NCI-H2227 (cell line): ENCODE measurements around the gene GLG1.
A peak's percentile ranks its signal among the peaks of the same experiment; 100 is the strongest.

Experiments
- DNase-seq: peaks from one replicate; lab custom pipeline; 2025; ENCODE audit not compliant: unreplicated experiment; lab: John Stamatoyannopoulos, UW

Gene GLG1

GRCh38 chr16:74611721-74612120 lies 4.8 kb upstream of the GLG1 start:
- DNase-seq, result no peak

GRCh38 chr16:74608944-74609343 lies 2.0 kb upstream of the GLG1 start:
- DNase-seq, result no peak

DNA sequence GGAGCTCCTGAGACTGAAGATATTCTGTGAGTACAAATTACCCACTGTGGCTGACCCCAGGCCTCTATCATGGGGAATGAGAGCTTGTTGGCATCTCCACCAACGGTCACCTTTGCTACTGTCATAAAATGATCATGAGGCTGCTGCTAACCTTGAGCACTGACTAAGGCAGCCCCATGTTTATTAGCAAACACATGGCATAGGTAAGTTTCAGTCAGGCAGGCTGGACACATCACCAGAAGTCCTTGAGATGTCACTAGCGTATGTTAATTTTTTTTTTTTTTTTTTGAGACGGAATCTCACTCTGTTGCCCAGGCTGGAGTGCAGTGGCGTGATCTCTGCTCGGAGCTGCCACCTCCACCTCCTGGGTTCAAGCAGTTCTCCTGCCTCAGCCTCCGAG lies 1.5 kb upstream of the GLG1 start:
- no peak for DNase-seq

DNA sequence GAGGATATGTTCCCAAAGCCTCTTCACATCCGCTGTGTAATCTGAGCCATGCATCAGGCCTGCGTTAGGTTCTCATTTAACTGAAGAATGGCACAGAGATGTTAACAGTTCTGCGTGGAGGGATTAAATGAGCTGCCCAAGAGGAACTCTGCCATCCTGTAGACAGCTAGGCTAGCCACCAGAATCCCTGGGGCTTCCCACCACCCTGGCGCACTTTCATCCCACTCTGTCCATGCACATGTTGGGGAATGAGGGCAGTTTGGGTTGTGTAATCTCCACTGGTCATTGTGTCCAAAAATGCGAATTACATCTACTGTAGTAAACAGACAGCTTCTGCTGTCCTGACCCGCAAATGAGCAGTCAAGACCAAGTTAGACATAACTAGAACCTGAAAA lies 1.0 kb upstream of the GLG1 start:
- DNase-seq, result peak; percentile 2

DNA sequence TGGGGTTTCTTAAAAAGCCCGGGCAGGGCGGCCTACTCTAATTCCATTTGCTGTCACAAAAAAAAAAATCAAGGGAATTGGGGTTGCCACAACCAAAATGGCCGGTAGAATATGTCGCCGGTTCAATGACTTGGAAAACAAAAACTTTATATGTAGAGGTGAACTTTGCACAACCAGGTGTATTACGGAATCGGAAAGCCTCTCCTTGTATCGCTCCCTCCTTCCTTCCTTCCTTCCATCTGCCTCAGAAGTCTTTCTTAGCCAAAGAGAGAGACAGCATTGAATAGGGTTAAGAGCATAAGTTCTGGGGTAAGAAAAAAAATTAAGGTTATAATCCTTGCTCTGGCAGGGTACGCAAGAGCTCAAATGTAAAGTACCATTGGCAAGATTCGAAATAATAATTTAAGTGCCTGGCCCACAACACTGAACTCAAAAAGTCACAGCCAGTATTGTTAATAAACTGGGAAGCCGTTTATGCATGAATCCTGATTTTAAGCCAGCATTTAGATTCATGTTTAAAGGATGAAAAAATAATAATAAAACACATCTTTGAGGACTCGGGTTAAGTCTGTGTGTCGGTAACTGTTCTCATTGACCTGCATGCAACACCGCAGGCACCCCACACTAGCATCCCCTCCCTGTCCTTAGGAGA lies 522 bp upstream of the GLG1 start:
- DNase-seq, result no peak

- DNase-seq, result no peak
Observed at GRCh38 chr16:74605746-74606520, 981 bp downstream of the GLG1 start.

GRCh38 chr16:74605332-74605731 lies 1.6 kb downstream of the GLG1 start:
- DNase-seq, result no peak

- no peak for DNase-seq
Observed at GRCh38 chr16:74603848-74604247, 3.1 kb downstream of the GLG1 start.

DNA sequence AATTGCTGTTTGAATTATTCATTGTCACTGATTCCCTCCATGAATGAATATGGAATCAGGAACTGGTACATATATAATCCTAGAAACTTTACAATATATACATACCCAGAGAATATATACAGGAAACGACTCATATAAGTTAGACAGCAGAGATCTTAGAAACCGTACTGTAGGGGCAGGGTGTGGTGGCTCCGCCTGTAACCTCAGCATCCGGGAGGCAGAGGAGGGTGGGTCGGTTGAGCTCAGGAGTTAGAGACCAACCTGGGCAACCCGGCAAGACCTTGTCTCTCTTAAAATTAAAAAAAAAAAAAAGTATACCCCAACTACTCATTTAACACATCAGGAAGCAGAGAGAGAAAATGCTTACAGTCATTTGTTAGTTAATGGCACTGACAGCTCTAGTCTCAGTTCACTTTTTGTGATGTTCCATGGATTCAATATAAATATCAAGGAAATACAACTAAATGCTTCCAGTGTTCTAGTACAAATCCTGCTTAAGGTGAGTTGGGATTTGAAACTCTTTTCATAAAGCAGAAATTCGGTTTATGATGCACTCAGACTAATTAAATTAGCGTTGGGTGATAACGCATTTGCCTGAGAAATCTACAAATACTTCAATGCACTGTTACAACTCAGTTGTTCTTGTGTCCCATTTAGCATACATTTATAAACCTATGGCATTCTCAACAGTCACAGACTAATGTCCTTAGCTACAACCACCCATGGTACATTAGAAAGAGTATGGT lies 5.6 kb downstream of the GLG1 start:
- DNase-seq, result no peak

GRCh38 chr16:74596586-74596985 lies 10.3 kb downstream of the GLG1 start:
- DNase-seq, result no peak

- DNase-seq, result no peak
Observed at GRCh38 chr16:74592847-74593246, 14.1 kb downstream of the GLG1 start.

DNA sequence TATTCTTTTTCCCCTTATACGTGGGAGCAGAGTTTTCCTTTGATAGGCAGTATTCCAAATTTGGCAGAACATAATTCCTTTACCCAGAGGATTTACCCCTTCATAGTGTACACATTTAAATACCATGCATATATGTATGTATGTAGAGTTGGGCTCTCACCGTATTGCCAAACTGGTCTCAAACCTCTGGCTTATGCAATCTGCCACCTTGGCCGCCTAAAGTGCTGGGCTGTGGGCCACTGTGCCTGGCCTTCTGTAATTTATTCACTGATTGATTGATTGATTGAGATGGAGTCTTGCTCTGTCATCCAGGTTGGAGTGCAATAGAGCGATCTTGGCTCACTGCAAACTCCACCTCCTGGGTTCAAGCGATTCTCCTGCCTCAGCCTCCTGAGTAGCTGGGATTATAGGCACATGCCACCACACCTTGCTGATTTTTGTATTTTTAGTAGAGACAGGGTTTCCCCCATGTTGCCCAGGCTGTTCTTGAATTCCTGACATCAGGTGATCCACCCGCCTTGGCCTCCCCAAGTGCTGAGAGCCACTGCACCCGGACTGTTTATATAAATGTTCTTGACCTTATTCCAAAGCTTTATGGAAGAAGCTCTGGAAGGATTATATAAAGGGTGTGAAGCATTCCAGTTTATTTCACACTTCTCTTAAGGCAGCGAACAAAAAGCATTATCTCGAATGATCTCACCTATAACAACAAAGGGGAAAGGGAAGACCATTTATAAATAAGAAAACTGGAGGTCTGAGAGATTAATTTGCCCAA lies 14.9 kb downstream of the GLG1 start:
- no peak for DNase-seq

- no peak for DNase-seq
Observed at GRCh38 chr16:74586948-74587347, 20.0 kb downstream of the GLG1 start.

- DNase-seq, result no peak
Observed at GRCh38 chr16:74585846-74586443, 21.0 kb downstream of the GLG1 start.

DNA sequence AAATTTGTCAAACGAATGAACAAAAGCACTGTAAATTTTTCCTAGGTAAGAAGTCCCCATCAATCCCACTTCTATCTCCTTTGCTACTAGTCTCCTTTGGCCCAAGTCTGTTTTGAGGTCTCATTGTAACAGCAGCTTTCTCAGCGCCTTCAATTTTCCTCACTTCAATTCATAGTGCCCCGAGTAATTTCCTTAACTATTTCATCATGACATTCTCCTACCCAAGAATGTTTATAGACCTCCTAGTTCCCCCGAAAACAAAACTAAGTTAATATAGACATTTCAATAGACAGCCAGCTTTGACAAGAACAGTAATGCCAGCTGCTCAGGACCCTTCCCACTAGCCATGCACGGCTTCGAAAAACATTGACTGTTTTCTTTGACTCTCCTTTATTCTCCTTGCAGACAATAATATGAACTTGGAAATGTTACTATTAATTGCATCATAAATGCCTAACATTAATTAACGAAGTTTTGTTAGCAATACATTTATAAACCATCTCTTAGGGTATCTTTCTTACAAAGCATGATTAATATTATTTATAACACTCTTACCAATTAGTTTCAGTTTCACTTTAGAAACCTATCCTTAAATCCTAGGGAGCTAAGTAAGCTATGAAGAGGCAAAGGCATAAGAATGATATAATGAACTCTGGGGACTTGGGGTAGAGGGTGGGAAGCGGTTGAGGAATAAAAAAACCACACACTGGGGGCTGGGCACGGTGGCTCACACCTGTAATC lies 22.8 kb downstream of the GLG1 start:
- DNase-seq, result no peak

GRCh38 chr16:74582970-74583369 lies 23.9 kb downstream of the GLG1 start:
- no peak for DNase-seq

DNA sequence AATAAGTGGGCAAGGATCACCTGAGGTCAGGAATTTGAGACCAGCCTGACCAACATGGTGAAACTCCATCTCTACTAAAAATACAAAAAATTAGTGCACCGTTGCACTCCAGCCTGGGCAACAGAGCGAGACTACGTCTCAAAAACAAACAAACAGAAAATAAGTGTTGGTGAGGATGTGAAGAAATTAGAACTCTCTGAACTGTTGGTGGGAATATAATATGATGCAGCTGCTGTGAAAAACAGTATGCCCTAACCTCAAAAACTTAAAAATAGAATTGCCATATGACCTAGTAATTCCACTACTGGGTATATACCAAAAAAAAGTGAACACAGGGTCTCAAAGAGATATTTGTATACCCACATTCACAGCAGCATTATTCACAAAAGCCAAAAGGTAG lies 26.1 kb downstream of the GLG1 start:
- DNase-seq, result no peak

GRCh38 chr16:74578838-74579237 lies 28.1 kb downstream of the GLG1 start:
- DNase-seq, result no peak

DNA sequence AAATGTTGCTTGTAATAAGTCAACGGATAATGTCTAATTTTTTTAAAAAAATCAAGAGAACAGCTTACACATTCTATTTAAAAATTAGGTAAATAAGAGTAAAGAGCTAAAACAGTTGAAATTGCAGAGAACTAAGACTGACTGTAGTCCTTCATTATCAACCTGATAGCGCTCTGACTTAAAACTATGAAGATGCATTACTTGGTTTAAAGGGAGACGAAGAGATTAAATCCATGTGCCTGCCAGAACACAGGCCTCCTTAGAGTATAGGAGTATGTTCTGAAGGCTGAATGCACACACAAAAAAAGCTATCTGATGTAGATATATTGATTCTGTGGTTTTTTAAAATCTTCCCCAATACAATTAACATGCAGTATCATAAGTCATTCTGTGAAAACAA lies 28.5 kb downstream of the GLG1 start:
- no peak for DNase-seq

DNA sequence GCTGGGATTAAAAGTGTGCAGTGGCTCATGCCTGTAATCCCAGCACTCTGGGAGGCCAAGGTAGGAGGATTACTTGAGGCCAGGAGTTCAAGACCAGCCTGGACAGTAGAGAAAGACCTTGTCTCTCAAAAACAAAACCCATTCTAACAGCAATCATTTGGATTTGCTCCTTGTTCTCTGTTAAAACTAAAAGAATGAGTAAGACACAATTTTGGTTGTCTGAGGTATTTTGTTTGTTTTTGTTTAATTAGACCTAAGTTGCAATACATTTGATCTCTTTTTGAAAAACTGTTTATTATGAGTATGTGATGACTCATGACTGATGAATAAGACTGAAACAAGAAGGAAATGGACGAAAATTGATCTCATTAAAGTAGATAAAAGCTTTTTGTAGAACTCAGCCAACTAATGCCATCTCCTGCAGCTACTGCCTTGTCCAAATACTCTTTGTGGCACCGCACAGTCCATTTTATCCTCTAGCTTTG lies 29.0 kb downstream of the GLG1 start:
- DNase-seq, result no peak
